Sigmoid colon (tissue), 7 donors: ENCODE measurements around the gene SLC12A3. TPM values are rescaled to one million over a fixed set of nuclear protein-coding genes. Genes with fewer than 3 reads are reported as not detected.
A peak's percentile ranks its signal among the peaks of the same experiment; 100 is the strongest.

Experiments used
- DNase-seq: peaks from one replicate; pipeline ENCODE4 v3.0.0-alpha.2; 2019
- H3K27ac ChIP-seq, 4 donors: fragments of 200-600 bp; sonication (generic); one replicate each; pipeline ENCODE4 v1.5.1; 2016 to 2019; ENCODE audit warnings: mild to moderate bottlenecking in 1 of 4
- H3K27me3 ChIP-seq, 3 donors: fragments of 200-600 bp; sonication (generic); one replicate each; pipeline ENCODE4 v1.5.1; 2019; ENCODE audit warnings: mild to moderate bottlenecking in 1 of 3
- H3K36me3 ChIP-seq, 4 donors: fragments of 200-600 bp; sonication (generic); one replicate each; pipeline ENCODE4 v1.5.1; 2016 to 2019
- H3K4me1 ChIP-seq, 4 donors: fragments of 200-600 bp; sonication (generic); one replicate each; pipeline ENCODE4 v1.5.1; 2017 to 2019
- H3K4me3 ChIP-seq, 4 donors: fragments of 200-600 bp; sonication (generic); one replicate each; pipeline ENCODE4 v1.5.1; 2017 to 2019; ENCODE audit warnings: mild to moderate bottlenecking in 2 of 4, moderate library complexity in 1 of 4
- H3K9me3 ChIP-seq, 4 donors: fragments of 200-600 bp in 3 of 4; sonication (generic) in 3 of 4; one replicate each; pipeline versions ENCODE4 v1.5.1 to v1.6.1; 2013 to 2019
- CTCF ChIP-seq, 4 experiments: fragments of 450-650 bp in 3 of 4; fragments of 200-600 bp in 1 of 4; IDR thresholded peaks; one replicate each; pipeline ENCODE4 v1.5.1; 2016 to 2019; ENCODE audit warnings: antibody characterized with exemption in 4 of 4, mild to moderate bottlenecking in 3 of 4, moderate library complexity in 2 of 4
- EP300 ChIP-seq, 4 donors: sonication (generic); formaldehyde crosslinking; IDR thresholded peaks; one replicate each; pipeline ENCODE4 v1.6.1; 2017; ENCODE audit warnings: antibody characterized with exemption in 4 of 4
- POLR2A ChIP-seq, 2 donors: fragments of 450-650 bp; IDR thresholded peaks; one replicate each; pipeline ENCODE4 v1.6.1; 2016; ENCODE audit warnings: antibody characterized with exemption in 2 of 2, mild to moderate bottlenecking in 2 of 2, moderate library complexity in 2 of 2
- POLR2AphosphoS5 ChIP-seq, 4 donors: sonication (generic); formaldehyde crosslinking; IDR thresholded peaks; one replicate each; pipeline ENCODE4 v1.6.1; 2017; ENCODE audit warnings: antibody characterized with exemption in 4 of 4
- WGBS, 2 donors: extraction: QIAGEN DNeasy Blood & Tissue Kit; methylation state at CpG; one replicate each; pipeline ENCODE4 v1.1.7; 2013; 5-methylcytosine and 5-hydroxymethylcytosine counted together
- intact Hi-C: fragments of 100-400 bp; cut with DNase I; formaldehyde crosslinking; loops from one replicate; pipeline ENCODE4 v1.15.1; 2023
- polyA plus RNA-seq, 3 donors: library from polyadenylated mRNA; stranded (reverse); fragments of 200-250 nt; gene quantifications; one replicate each; pipeline ENCODE4 v1.2.3, GENCODE V29; 2013
- total RNA-seq, 4 donors: library from RNA; depleted of rRNA; stranded (reverse); fragments of >200 nt; gene quantifications; one replicate each; pipeline ENCODE4 v1.1.0, GENCODE V29; 2016
- donor health status: healthy with polysubstance abuse.
- donor health status: Bipolar disorder and iron deficiency.
- donor health status: healthy.

SLC12A3 gene
- total and polyA plus RNA-seq, 7 donors = 0.16 TPM; not detected in 6

GRCh38 chr16:56918467-56919012, 53.5 kb downstream of the SLC12A3 start:
- H3K4me3 ChIP-seq = no peak overlapping the region
- H3K4me1 ChIP-seq = no peaks in the 10 kb centered on the region
- no peak overlapping the region for H3K27ac ChIP-seq
- DNase-seq = peak; percentile 21
- 93 to 95% methylated on average over 12 of the region's 12 CpGs for whole genome bisulfite sequencing, 2 donors
- TF ChIP-seq POLR2A (IDR thresholded peaks at IDR 0.05) (no peak), CTCF (IDR thresholded peaks at IDR 0.05) (no peak), EP300 (IDR thresholded peaks at IDR 0.05) (no peak), POLR2AphosphoS5 (IDR thresholded peaks at IDR 0.05) (no peak)
- no peaks in the 10 kb centered on the region for H3K36me3 ChIP-seq
- no peaks in the 10 kb centered on the region for H3K27me3 ChIP-seq
- H3K9me3 ChIP-seq = no peaks in the 10 kb centered on the region
- intact Hi-C loops = no loop called here

- intact Hi-C loops = no loop called here
- Histone ChIP-seq H3K27me3 (no peaks in the 10 kb centered on the region), H3K4me3 (no peak overlapping the region), H3K36me3 (no peaks in the 10 kb centered on the region), H3K27ac (no peak overlapping the region), H3K4me1 (no peaks in the 10 kb centered on the region), H3K9me3 (no peaks in the 10 kb centered on the region)
- peak; percentile 33 for DNase-seq
- no peak for TF ChIP-seq POLR2AphosphoS5 (IDR thresholded peaks at IDR 0.05)
- 72 to 80% methylated on average over 11 of the region's 11 CpGs for WGBS, 2 donors
Measured at GRCh38 chr16:56919099-56919800, 54.2 kb downstream of the SLC12A3 start.

GRCh38 chr16:56921571-56921970, 56.6 kb downstream of the SLC12A3 start:
- no peak for TF ChIP-seq POLR2AphosphoS5 (IDR thresholded peaks at IDR 0.05)
- TF ChIP-seq POLR2A (IDR thresholded peaks at IDR 0.05) = no peak
- no peak for TF ChIP-seq CTCF (IDR thresholded peaks at IDR 0.05)
- no peak for TF ChIP-seq EP300 (IDR thresholded peaks at IDR 0.05)
- Histone ChIP-seq H3K27me3 (no peaks in the 10 kb centered on the region), H3K4me3 (no peak overlapping the region), H3K36me3 (no peaks in the 10 kb centered on the region), H3K4me1 (no peaks in the 10 kb centered on the region), H3K9me3 (no peaks in the 10 kb centered on the region), H3K27ac (no peak overlapping the region)
- DNase-seq = peak; percentile 28
- WGBS, 2 donors = 74 to 85% methylated on average over 4 of the region's 4 CpGs
- intact Hi-C loops = no loop called here

- TF ChIP-seq EP300 (IDR thresholded peaks at IDR 0.05) (no peak), POLR2AphosphoS5 (IDR thresholded peaks at IDR 0.05) (no peak), POLR2A (IDR thresholded peaks at IDR 0.05) (no peak), CTCF (IDR thresholded peaks at IDR 0.05) (no peak)
- Histone ChIP-seq H3K27ac (no peak overlapping the region), H3K27me3 (no peaks in the 10 kb centered on the region), H3K9me3 (no peaks in the 10 kb centered on the region), H3K4me1 (no peaks in the 10 kb centered on the region), H3K4me3 (no peak overlapping the region), H3K36me3 (no peaks in the 10 kb centered on the region)
- peak; percentile 15 for DNase-seq
- intact Hi-C loops = no loop called here
- 96% methylated on average over 9 of the region's 9 CpGs for WGBS, 2 donors
Measured at GRCh38 chr16:56923481-56924091, 58.6 kb downstream of the SLC12A3 start.

GRCh38 chr16:56927471-56927870, 62.5 kb downstream of the SLC12A3 start:
- intact Hi-C loops = no loop called here
- no peak overlapping the region for H3K4me3 ChIP-seq
- H3K4me1 ChIP-seq = peaks cover 0 to 6% (median 5%) of the 10 kb centered on the region in 4 donors
- no peak overlapping the region for H3K27ac ChIP-seq
- TF ChIP-seq CTCF (IDR thresholded peaks at IDR 0.05) (no peak), POLR2A (IDR thresholded peaks at IDR 0.05) (no peak), POLR2AphosphoS5 (IDR thresholded peaks at IDR 0.05) (no peak), EP300 (IDR thresholded peaks at IDR 0.05) (no peak)
- H3K9me3 ChIP-seq = no peaks in the 10 kb centered on the region
- no peaks in the 10 kb centered on the region for H3K36me3 ChIP-seq
- no peaks in the 10 kb centered on the region for H3K27me3 ChIP-seq
- no peak for DNase-seq
- 64 to 86% methylated on average over 2 of the region's 2 CpGs for WGBS, 2 donors
